GM18870 (cell line): ENCODE data around the gene CCR9.
"Not testable (repeated sequence)": the region's sequence is repeated elsewhere in the genome, so short reads cannot be mapped to it uniquely, and the experiment has no call there.

Source experiments
- ATAC-seq: cut with Tn5 transposase; IDR thresholded peaks from one replicate; pipeline ENCODE4 v1.9.1; 2021; ENCODE audit warnings: moderate library complexity; ENCODE audit not compliant: unreplicated experiment

CCR9 gene

GRCh38 chr3:45885979-45886705 lies at the start of gene CCR9:
Gene CCR9 (plus strand): TSS chr3:45886543. CDS start chr3:45894934, 8,391 bp downstream.
- ATAC-seq = no peak

- no peak for ATAC-seq
Measured at GRCh38 chr3:45838466-45838865, 47.9 kb upstream of the CCR9 start.

- ATAC-seq = no peak
Measured at GRCh38 chr3:45841420-45841756, 45.0 kb upstream of the CCR9 start.

GRCh38 chr3:45841757-45842491 lies 44.4 kb upstream of the CCR9 start, which contains the start of gene LZTFL1:
Gene LZTFL1 (minus strand): TSS chr3:45842119. CDS start chr3:45841991, 128 bp downstream.
- ATAC-seq = no peak

GRCh38 chr3:45842851-45843625 lies 43.3 kb upstream of the CCR9 start:
- no peak for ATAC-seq

- no peak for ATAC-seq
Measured at GRCh38 chr3:45844616-45845015, 41.7 kb upstream of the CCR9 start.

GRCh38 chr3:45848392-45848791 lies 38.0 kb upstream of the CCR9 start:
- no peak for ATAC-seq

GRCh38 chr3:45852828-45853227 lies 33.5 kb upstream of the CCR9 start:
- ATAC-seq = no peak

- ATAC-seq = not testable (repeated sequence)
Measured at GRCh38 chr3:45856323-45856722, 30.0 kb upstream of the CCR9 start.

GRCh38 chr3:45857024-45857423 lies 29.3 kb upstream of the CCR9 start:
- not testable (repeated sequence) for ATAC-seq

GRCh38 chr3:45858809-45859543 lies 27.4 kb upstream of the CCR9 start:
- ATAC-seq = no peak

GRCh38 chr3:45860481-45860880 lies 25.9 kb upstream of the CCR9 start:
- ATAC-seq = no peak

- ATAC-seq = peak; percentile 49
Measured at GRCh38 chr3:45861043-45861719, 25.2 kb upstream of the CCR9 start.

GRCh38 chr3:45864760-45865519 lies 21.4 kb upstream of the CCR9 start:
- ATAC-seq = peak; percentile 69

- no peak for ATAC-seq
Measured at GRCh38 chr3:45865563-45865962, 20.8 kb upstream of the CCR9 start.

- ATAC-seq = no peak
Measured at GRCh38 chr3:45868213-45868612, 18.1 kb upstream of the CCR9 start.

- no peak for ATAC-seq
Measured at GRCh38 chr3:45868650-45869049, 17.7 kb upstream of the CCR9 start.

- no peak for ATAC-seq
Measured at GRCh38 chr3:45869638-45870037, 16.7 kb upstream of the CCR9 start.

- no peak for ATAC-seq
Measured at GRCh38 chr3:45870099-45870498, 16.2 kb upstream of the CCR9 start.

- ATAC-seq = no peak
Measured at GRCh38 chr3:45871780-45872179, 14.6 kb upstream of the CCR9 start.
